ENCODE results near the gene LAGE3. TPM values are rescaled to one million over a fixed set of nuclear protein-coding genes. Genes with fewer than 3 reads are reported as not detected.
A peak's percentile ranks its signal among the peaks of the same experiment; 100 is the strongest.

LAGE3 gene
- total and polyA plus RNA-seq, 8 donors, result 9.5 to 19.6 (median 12.7) TPM

GRCh38 chrX:154481195-154481594 is 2.1 kb upstream of the LAGE3 start:
- H3K9me3 ChIP-seq, result no peaks in the 10 kb centered on the region
- DNase-seq (no peak), ATAC-seq (no peak), FAIRE-seq (no peak)
- no peaks in the 10 kb centered on the region for H3K27me3 ChIP-seq
- no peak for TF ChIP-seq CTCF (IDR thresholded peaks at IDR 0.05)
- no peaks in the 10 kb centered on the region for H3K4me1 ChIP-seq
- no peaks in the 10 kb centered on the region for H3K36me3 ChIP-seq
- 75 to 88% methylated on average over 5 of the region's 5 CpGs for WGBS, 2 donors
- no peak overlapping the region for H3K4me3 ChIP-seq
- no peak overlapping the region for H3K27ac ChIP-seq
- intact Hi-C loops (cut with DNase I), result no loop called here

GRCh38 chrX:154477891-154478477 is 1.1 kb downstream of the LAGE3 start:
- Histone ChIP-seq H3K4me1 (no peaks in the 10 kb centered on the region), H3K36me3 (no peaks in the 10 kb centered on the region), H3K27ac (peak overlapping the region in 1 of 4 donors; percentile 58), H3K9me3 (no peaks in the 10 kb centered on the region), H3K27me3 (peaks cover 0 to 8% (median 0%) of the 10 kb centered on the region in 4 donors), H3K4me3 (peak overlapping the region in 3 of 4 donors; percentile 15 to 41 (median 38))
- DNase-seq (peak in 1 of 6 donors; percentile 67), FAIRE-seq (no peak), ATAC-seq (no peak)
- no peak for TF ChIP-seq CTCF (IDR thresholded peaks at IDR 0.05)
- 57 to 72% methylated on average over 19 to 24 of the region's 24 CpGs for WGBS, 2 donors
- intact Hi-C loops (cut with DNase I), result no loop called here

- peaks cover 0 to 8% (median 0%) of the 10 kb centered on the region in 4 donors for H3K27me3 ChIP-seq
- WGBS, 2 donors, result 86 to 89% methylated on average over 8 of the region's 8 CpGs
- intact Hi-C loops (cut with DNase I), result no loop called here
- no peaks in the 10 kb centered on the region for H3K9me3 ChIP-seq
- FAIRE-seq, result no peak
- H3K27ac ChIP-seq, result no peak overlapping the region
- peak in 1 of 6 donors; percentile 37 for DNase-seq
- no peaks in the 10 kb centered on the region for H3K36me3 ChIP-seq
- no peak overlapping the region for H3K4me3 ChIP-seq
- no peak for ATAC-seq
- H3K4me1 ChIP-seq, result no peaks in the 10 kb centered on the region
- no peak for TF ChIP-seq CTCF (IDR thresholded peaks at IDR 0.05)
Observed at GRCh38 chrX:154476821-154477220, 2.3 kb downstream of the LAGE3 start.

- ATAC-seq (no peak), DNase-seq (no peak), FAIRE-seq (no peak)
- Histone ChIP-seq H3K4me1 (no peaks in the 10 kb centered on the region), H3K9me3 (no peaks in the 10 kb centered on the region), H3K36me3 (no peaks in the 10 kb centered on the region), H3K27me3 (peaks cover 0 to 8% (median 0%) of the 10 kb centered on the region in 4 donors), H3K27ac (no peak overlapping the region), H3K4me3 (no peak overlapping the region)
- WGBS, 2 donors, result 79 to 81% methylated on average over 7 of the region's 7 CpGs
- no peak for TF ChIP-seq CTCF (IDR thresholded peaks at IDR 0.05)
- intact Hi-C loops (cut with DNase I), result no loop called here
Observed at GRCh38 chrX:154473683-154474082, 5.4 kb downstream of the LAGE3 start.

Measured in pancreas (tissue), 10 donors.